HG03103 (cell line): ENCODE data around the gene FUT3.

Source experiments
- ATAC-seq: cut with Tn5 transposase; IDR thresholded peaks from one replicate; pipeline ENCODE4 v1.9.1; 2021; ENCODE audit warnings: low read depth; ENCODE audit not compliant: unreplicated experiment

The FUT3 gene

GRCh38 chr19:5826531-5827341, 24.5 kb downstream of the FUT3 start:
- ATAC-seq, result no peak

DNA sequence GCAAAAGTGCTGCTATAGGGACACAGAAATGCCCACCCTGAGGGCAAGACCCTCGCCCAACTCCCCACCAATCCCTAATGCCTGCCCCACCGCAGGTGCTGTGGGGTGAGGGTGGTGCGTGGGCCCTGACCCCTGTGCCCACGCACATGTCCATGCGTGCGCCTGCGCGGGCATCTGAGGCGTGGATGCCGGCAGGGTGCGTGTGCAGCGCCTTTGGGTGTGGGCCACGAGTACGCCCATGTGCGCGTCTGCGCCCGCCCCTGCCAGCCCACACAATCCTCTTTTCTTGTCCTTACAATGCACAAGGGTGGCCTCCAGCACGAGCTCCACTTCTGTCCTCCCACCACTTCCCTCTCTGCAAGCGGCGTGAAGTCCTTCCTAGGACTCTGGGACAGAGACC, 26.1 kb downstream of the FUT3 start:
- no peak for ATAC-seq

DNA sequence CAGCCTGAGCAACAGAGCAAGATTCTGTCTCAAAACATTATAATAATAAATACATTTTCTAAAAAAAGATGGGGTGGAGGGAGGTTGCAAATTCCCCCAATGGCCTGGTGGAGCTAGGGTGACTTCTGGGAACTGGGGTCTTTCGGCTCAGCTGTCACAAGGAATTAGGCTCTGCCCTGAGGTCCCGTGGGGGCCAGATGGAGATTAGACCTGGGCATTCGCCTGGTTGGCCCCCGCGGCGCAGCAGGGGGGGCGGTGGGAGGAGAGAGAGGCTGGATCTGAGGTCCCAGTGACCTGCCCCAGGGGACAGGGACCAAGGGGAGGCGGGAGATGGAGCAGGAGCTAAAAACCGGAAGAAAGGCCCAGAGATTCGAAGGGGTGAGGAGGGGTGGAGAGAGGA, 26.5 kb downstream of the FUT3 start:
- ATAC-seq, result no peak

- no peak for ATAC-seq
Measured at GRCh38 chr19:5823579-5824281, 27.5 kb downstream of the FUT3 start.

DNA sequence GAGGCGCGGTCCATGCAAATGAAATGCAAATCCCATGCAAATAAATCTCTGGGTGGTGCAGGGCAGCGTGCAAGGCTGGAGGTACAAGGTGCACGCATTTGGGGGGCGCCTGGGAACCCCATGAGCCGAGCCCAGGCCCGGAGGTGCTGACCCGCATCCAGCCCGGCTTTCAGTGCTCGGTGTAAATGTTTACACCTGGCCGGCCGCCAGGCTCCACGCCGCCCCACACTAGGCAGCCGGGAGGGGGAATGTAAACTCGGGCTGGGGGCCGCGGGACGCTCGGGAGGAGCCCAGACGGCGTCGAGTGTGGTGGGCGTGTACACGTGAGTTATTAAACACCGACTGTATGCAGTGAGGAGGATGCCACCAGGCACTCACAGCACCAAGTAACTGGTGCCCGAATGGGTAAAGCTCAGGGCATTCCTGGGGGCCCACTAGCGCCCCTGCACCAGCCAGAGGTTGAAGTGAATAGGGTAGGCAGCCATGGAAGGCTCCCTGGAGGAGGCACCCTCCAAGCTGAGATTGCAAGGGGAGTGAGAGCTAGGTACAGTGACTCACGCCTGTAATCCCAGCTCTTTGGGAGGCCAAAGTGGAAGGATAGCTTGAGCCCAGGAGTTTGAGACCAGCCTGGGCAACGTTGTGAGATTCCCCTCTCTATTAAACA, 28.9 kb downstream of the FUT3 start:
- no peak for ATAC-seq

DNA sequence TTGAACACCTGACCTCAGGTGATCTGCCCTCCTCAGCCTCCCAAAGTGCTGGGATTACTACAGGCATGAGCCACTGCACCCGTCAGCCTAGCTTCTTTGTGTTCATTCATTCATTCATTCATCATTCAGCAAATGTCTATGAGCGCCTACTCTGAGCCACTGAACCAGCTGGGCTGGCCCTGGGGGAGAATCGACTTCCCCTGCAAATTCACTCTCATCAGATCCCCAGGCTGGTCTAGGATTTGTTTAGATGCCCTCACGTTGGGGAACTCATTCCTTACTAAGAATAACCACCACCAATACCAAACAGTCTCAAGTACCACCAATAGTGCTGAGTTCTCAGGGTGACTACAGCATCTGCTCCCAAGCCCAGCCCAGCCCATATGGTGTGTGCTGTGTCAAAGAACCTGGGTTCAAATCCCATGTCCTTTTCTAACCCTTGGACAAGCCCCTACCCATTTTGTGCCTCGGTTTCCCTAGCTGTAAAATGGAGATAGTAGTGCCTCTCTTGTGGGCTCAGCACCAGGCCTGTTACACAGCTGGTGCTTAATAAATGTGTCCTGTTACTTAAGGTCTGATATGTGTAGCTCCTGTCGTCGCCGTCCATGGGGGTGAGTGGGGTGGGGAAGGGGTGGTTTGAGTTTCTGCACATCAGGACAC, 29.6 kb downstream of the FUT3 start:
- no peak for ATAC-seq

DNA sequence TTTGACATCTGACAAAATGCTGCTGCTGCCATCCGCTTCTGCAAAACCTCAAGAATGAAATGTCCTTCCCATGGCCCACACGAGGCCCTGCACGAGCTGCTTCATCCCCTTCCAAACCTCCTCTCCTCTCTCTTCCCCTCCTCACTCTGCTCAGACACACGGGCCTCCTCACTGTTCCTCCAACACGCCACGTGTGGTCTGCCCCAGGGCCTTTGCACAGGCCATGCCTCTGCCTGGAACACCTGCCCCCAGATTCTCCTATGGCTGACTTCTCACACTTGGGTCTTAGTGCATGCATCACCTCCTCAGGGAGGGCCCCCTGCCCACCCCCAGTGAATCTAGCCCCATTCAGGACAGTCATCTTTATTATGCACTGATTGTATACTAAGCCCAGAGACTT, 30.5 kb downstream of the FUT3 start:
- ATAC-seq, result no peak

DNA sequence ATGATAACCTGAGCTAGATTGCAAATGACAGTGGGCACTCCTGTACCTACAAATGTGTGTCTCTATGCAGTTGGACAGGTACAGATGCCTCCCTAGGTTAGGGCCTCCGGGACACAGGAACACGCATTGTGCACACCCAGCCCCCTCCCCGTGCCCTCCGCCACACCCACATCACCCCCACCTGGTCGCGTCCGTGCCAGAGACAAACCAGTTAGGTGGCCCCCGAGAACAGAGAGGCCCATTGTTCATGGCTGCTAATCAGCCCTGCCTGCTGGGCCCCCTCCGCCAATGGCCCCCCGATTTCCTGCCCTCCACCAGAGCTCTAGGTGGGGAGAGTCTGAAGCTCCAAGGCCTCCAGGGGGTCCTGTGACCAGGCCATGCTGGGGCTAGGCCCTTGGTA, 32.7 kb downstream of the FUT3 start:
- no peak for ATAC-seq

- ATAC-seq, result no peak
Measured at GRCh38 chr19:5817218-5817617, 34.0 kb downstream of the FUT3 start.

GRCh38 chr19:5814852-5815246, 36.4 kb downstream of the FUT3 start:
- no peak for ATAC-seq

GRCh38 chr19:5814123-5814851, 37.0 kb downstream of the FUT3 start:
- no peak for ATAC-seq

- no peak for ATAC-seq
Measured at GRCh38 chr19:5811117-5811516, 40.1 kb downstream of the FUT3 start.

DNA sequence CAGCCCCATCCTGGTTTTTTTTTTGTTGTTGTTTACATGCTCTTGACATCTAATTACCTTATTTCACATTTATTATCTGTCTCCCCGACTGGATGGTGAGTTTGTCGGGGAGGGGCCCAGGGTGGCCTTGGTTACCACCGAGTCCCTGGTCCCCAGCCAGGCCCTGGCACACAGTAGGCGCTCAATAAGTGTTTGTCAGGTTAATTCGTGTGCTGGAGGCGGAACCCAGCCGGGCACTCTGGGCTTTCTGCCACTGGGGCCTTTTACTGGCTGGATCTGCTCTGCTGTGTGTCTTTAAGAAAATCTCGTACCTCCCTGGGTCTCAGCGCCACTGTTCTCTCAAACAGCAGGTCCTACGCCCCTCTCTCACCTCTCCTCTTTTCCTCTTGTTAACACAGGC, 41.8 kb downstream of the FUT3 start:
- no peak for ATAC-seq

DNA sequence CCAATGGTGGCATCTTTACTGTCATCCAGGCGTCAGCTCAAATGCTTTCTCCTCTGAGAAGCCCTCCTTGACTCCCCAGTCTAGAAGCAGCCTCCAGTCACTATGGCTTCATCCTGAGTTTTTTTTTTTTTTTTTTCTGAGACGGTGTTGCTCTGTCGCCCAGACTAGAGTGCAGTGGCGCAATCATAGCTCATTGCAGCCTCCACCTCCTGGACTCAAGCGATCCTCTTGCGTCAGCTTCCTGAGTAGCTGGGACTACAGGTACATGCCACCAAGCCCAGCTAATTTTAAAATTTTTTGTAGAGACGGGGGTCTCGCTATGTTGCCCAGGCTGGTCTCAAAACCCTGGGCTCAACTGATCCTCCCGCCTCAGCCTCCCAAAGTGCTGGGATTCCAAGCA, 42.2 kb downstream of the FUT3 start:
- no peak for ATAC-seq

DNA sequence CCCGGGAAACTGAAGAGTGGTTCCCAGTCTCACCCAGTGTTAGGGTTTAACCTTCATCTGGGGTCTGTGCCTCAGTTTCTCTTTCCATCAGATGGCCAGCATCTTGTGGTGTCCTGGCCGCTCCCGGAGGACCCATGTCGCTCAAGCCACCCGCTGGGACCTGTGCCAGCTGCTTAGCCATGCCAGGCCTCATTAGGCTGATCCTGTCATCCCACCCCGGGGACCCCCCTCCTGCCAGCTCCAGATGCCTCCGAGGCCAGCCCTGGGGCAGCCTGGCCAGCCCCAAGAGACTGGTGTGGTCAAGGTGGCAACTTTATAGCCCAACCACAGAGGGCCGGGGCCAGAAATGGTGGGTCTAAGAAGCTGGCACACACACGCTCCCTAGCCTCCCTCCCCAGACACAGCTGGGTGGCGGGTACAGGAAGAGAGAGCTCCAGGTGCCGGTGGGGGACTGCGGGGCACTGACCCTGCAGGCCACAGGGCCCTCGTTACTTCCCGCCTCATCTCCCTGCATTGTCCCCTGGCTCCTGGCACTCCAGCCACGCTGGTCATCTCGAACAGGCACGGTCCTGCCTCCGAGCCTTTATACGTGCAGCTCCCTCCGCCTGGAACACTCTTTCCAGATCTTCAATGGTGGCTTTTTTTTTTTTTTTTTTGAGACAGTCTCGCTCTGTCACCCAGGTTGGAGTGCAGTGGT, 43.0 kb downstream of the FUT3 start:
- ATAC-seq, result no peak

DNA sequence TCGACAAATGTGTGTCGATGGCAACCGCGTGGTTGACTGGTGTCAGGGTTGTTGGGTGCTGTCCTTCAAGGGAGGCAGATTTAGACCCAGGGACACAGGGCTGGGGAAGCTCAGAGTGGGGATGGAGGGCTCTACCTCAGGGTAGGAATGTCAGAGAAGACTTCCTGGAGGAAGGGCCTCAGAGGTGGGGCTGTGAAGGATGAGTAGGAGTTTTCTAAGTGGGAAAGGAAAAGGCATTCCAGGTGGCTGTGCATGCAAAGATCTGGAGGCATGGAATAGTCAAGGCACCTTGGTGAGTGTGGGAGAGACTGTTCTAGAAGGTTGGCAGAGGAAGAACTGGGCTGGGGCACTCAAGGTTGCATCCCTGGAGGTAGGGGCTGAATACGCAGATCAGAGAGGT, 44.3 kb downstream of the FUT3 start:
- no peak for ATAC-seq

DNA sequence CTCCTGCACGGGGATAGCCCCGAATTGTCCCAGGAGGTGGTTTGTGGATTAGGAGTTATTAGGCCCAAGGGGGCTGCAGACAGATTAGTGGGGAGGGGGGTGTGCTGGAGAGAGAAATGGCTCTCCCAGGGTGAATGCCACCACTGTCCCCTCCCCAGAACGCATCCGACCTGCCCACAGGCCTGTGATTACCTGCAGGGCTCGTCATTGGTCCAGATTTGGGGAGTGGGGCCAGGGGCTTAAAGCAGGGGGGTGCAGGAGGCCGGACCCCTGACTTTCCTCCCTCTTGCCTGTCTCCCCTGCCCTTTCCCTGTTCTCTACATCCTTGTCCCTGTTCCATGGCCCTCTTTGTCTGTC, 45.1 kb downstream of the FUT3 start:
- no peak for ATAC-seq

- ATAC-seq, result no peak
Measured at GRCh38 chr19:5805462-5806132, 45.7 kb downstream of the FUT3 start.
